HCT116 (cell line): ENCODE measurements around the gene GLIPR1. TPM values are rescaled to one million over a fixed set of nuclear protein-coding genes. Genes with fewer than 3 reads are reported as not detected.

Experiments
- ATAC-seq: fragments of 200-7000 bp; cut with Tn5 transposase; 2 replicates; pipeline ENCODE4 v1.9.1; 2020; ENCODE audit warnings: mild to moderate bottlenecking, moderate library complexity
- BruUV-seq: library from RNA; stranded (reverse); fragments of 400-500 nt; replicated peaks from 2 replicates; lab custom pipeline; 2021; lab: Mats Ljungman, UMichigan
- CTCF ChIA-PET: fragments of 300-600 bp; sonication (Branson Sonifier 250); formaldehyde crosslinking; loops from one replicate; lab custom pipeline; 2021; ENCODE audit warnings: antibody characterized with exemption; lab: Charles Lee
- POLR2A ChIA-PET: fragments of 300-600, 350-600 bp; sonication (Branson Sonifier 250); formaldehyde crosslinking; loops from one replicate; lab custom pipeline; 2021; ENCODE audit warnings: antibody characterized with exemption; lab: Charles Lee
- RAD21 ChIA-PET, 2 experiments: fragments of 300-600 bp; sonication (Branson Sonifier 250); formaldehyde crosslinking; loops; one replicate each; lab custom pipeline; 2023; ENCODE audit warnings: low total read pairs in 2 of 2; ENCODE audit not compliant: uncharacterized antibody in 2 of 2, unreplicated experiment in 2 of 2, low non-redundant PET in 1 of 2; lab: Charles Lee
- DNase-seq: peaks from one replicate; pipeline ENCODE4 v3.0.0-alpha.2; 2010; ENCODE audit warnings: low read depth, low spot score
- H2AFZ ChIP-seq: fragments of 200-600 bp; shearing (Covaris generic), sonication (generic); 2 replicates; pipeline ENCODE4 v1.6.1; 2017; ENCODE audit warnings: low read depth, mixed run types, mixed read lengths, antibody characterized with exemption, low read length; ENCODE audit not compliant: poor library complexity, severe bottlenecking
- H3K27ac ChIP-seq: 2 replicates; pipeline ENCODE4 v1.5.1; 2012; ENCODE audit warnings: low read depth, low read length
- H3K27me3 ChIP-seq: fragments of 200-600 bp; sonication (generic); 2 replicates; pipeline ENCODE4 v1.6.1; 2016; ENCODE audit warnings: mixed run types, low read length, mixed read lengths; ENCODE audit not compliant: insufficient read depth
- H3K36me3 ChIP-seq, 2 experiments: fragments of 200-500 bp in 1 of 2; fragments of 200-600 bp in 1 of 2; sonication (Bioruptor generic) in 1 of 2; sonication (generic) in 1 of 2; 2 replicates each; pipeline versions ENCODE4 v1.5.1 to v1.6.1; 2014 to 2016; ENCODE audit warnings: low read length in 2 of 2, inconsistent platforms in 1 of 2, mixed read lengths in 1 of 2, mixed run types in 1 of 2; ENCODE audit not compliant: insufficient read depth in 2 of 2, control insufficient read depth in 1 of 2
- H3K4me1 ChIP-seq, 2 experiments: fragments of 200-600 bp in 1 of 2; sonication (generic) in 1 of 2; 2 replicates each; pipeline versions ENCODE4 v1.5.1 to v1.6.1; 2012 to 2017; ENCODE audit warnings: low read length in 2 of 2, inconsistent platforms in 1 of 2, mild to moderate bottlenecking in 1 of 2, mixed read lengths in 1 of 2, mixed run types in 1 of 2, moderate library complexity in 1 of 2; ENCODE audit not compliant: insufficient read depth in 2 of 2, control insufficient read depth in 1 of 2
- H3K4me2 ChIP-seq: fragments of 200-600 bp; sonication (generic); 2 replicates; pipeline ENCODE4 v1.6.1; 2017; ENCODE audit warnings: mixed run types, low read length, mixed read lengths
- H3K4me3 ChIP-seq, 2 experiments: fragments of 200-600 bp in 1 of 2; sonication (generic) in 1 of 2; replicated peaks in 1 of 2; 2 replicates each; pipeline ENCODE4 v1.5.1; 2011 to 2016; ENCODE audit warnings: low read length in 2 of 2, control low read depth in 1 of 2, low read depth in 1 of 2, mild to moderate bottlenecking in 1 of 2, mixed read lengths in 1 of 2, mixed run types in 1 of 2
- H3K79me2 ChIP-seq: fragments of 200-600 bp; sonication (generic); 2 replicates; pipeline ENCODE4 v1.6.1; 2017; ENCODE audit warnings: mild to moderate bottlenecking, mixed run types, low read length, moderate library complexity, mixed read lengths; ENCODE audit not compliant: insufficient read depth
- H3K9ac ChIP-seq: fragments of 200-600 bp; sonication (generic); 2 replicates; pipeline ENCODE4 v1.6.1; 2016; ENCODE audit warnings: low read length, mixed read lengths
- H3K9me2 ChIP-seq: fragments of 200-600 bp; sonication (generic), shearing (Covaris generic); 2 replicates; pipeline ENCODE4 v1.6.1; 2017; ENCODE audit warnings: mixed run types, mild to moderate bottlenecking, moderate library complexity; ENCODE audit not compliant: insufficient read depth
- H3K9me3 ChIP-seq, 2 experiments: fragments of 200-500 bp in 1 of 2; fragments of 200-600 bp in 1 of 2; sonication (Bioruptor generic) in 1 of 2; sonication (generic) in 1 of 2; 2 replicates each; pipeline ENCODE4 v1.6.1; 2014 to 2017; ENCODE audit warnings: low read length in 2 of 2, mixed read lengths in 2 of 2, inconsistent platforms in 1 of 2, low read depth in 1 of 2, mild to moderate bottlenecking in 1 of 2, mixed run types in 1 of 2, moderate library complexity in 1 of 2; ENCODE audit not compliant: control insufficient read depth in 1 of 2, insufficient read depth in 1 of 2
- H4K20me1 ChIP-seq: fragments of 200-600 bp; sonication (generic), shearing (Covaris generic); 2 replicates; pipeline ENCODE4 v1.6.1; 2017; ENCODE audit warnings: mixed run types, mild to moderate bottlenecking, moderate library complexity; ENCODE audit not compliant: insufficient read depth
- CBX3 ChIP-seq: IDR thresholded peaks from 2 replicates; pipeline ENCODE4 v1.6.1; 2012; ENCODE audit warnings: low read depth
- CEBPB ChIP-seq: IDR thresholded peaks from 2 replicates; pipeline ENCODE4 v1.6.1; 2012; ENCODE audit warnings: low read depth
- EGR1 ChIP-seq: IDR thresholded peaks from 2 replicates; pipeline ENCODE4 v1.6.1; 2012; ENCODE audit warnings: low read depth
- FOSL1 ChIP-seq: IDR thresholded peaks from 2 replicates; pipeline ENCODE4 v1.6.1; 2012; ENCODE audit warnings: low read depth
- JUND ChIP-seq: IDR thresholded peaks from 2 replicates; pipeline ENCODE4 v1.6.1; 2012
- MAX ChIP-seq: IDR thresholded peaks from 2 replicates; pipeline ENCODE4 v1.6.1; 2012
- POLR2AphosphoS5 ChIP-seq: IDR thresholded peaks from 2 replicates; pipeline ENCODE4 v1.6.1; 2011; ENCODE audit warnings: mild to moderate bottlenecking, low read depth, low read length, moderate library complexity
- SIN3A ChIP-seq: IDR thresholded peaks from 2 replicates; pipeline ENCODE4 v1.6.1; 2012; ENCODE audit warnings: low read depth
- SP1 ChIP-seq: IDR thresholded peaks from 2 replicates; pipeline ENCODE4 v1.6.1; 2012; ENCODE audit warnings: low read depth
- SRF ChIP-seq: IDR thresholded peaks from 2 replicates; pipeline ENCODE4 v1.6.1; 2012; ENCODE audit warnings: low read depth
- TCF7L2 ChIP-seq: IDR thresholded peaks from 2 replicates; pipeline ENCODE4 v1.7.0; 2011; ENCODE audit warnings: borderline replicate concordance, inconsistent platforms; ENCODE audit not compliant: insufficient read depth, insufficient read length; ENCODE audit errors: extremely low read depth
- ZNF274 ChIP-seq: fragments of 200-500 bp; sonication (Bioruptor generic); IDR thresholded peaks from 2 replicates; pipeline ENCODE4 v1.6.1; 2014; ENCODE audit warnings: mild to moderate bottlenecking, low read depth, low read length, inconsistent platforms
- intact Hi-C: fragments of 100-400 bp; cut with micrococcal nuclease; formaldehyde crosslinking; loops from 2 replicates; pipeline ENCODE4 v1.10.0; 2022
- total RNA-seq: library from RNA; stranded (reverse); gene quantifications from one replicate; pipeline ENCODE4 v1.2.1, GENCODE V29; 2021; ENCODE audit not compliant: unreplicated experiment
- TF ChIP-seq, protein P1 (sequence below): IDR thresholded peaks from 2 replicates; pipeline ENCODE4 v1.6.1; 2012

GLIPR1 gene
- total RNA-seq, 1 experiment from 2014 or later, result 0.39 TPM

DNA sequence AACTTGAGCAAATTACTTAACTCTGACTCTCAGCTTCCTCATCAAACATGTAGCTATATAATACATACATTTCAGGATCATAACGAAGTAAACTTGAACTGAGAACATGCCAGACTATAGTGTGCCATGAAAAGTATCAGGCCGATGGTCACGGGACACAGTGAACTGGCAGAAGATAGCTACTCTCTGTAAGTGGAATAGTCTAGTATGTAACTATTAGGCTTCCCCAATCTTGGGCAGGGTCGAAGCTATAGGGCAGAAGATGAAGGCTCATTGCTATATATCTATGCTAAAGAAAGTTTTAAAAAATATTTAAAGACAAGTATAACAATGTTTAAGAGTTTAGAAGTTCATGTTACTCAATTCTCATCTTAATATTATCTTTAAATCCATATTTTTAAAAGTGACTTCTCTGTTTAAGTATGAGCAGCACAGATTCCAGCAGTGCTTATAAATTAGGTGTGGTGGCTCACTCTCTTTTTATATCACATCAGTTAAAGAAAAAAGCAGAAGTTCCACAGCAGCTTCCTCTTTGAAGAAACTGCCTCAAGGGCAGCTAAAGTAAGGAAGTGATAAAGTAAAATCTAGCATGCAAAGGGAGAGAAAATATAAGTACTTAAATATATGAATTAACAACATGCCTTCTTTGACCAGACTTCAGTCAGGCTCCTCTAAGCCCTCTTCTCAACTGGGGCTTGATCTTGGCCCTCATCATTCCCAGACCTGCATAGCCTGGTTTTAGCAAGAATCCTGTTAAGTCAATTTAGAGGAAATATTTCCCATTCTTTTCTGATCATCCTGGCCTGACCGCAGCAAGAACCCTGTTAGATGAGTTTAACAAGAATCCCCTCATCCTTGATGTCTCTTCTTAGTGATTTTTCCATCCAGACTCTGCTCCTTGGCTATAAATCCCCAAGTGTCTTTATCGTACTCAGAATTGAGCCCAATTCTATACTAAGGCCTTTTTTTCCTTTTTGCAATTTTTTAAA lies 8.4 kb upstream of the GLIPR1 start:
- DNase-seq (no peak), ATAC-seq (no peak)
- RAD21 ChIA-PET, result no interaction called here
- H3K9me3 ChIP-seq, result no peaks in the 10 kb centered on the region
- TF ChIP-seq, protein P1, sequence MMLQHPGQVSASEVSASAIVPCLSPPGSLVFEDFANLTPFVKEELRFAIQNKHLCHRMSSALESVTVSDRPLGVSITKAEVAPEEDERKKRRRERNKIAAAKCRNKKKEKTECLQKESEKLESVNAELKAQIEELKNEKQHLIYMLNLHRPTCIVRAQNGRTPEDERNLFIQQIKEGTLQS, result no peak
- TF ChIP-seq TCF7L2 (no peak), CEBPB (no peak), SRF (no peak), EGR1 (no peak), POLR2AphosphoS5 (no peak), SIN3A (no peak), SP1 (no peak), FOSL1 (no peak), JUND (no peak)
- no peak overlapping the region for H2AFZ ChIP-seq
- H3K36me3 ChIP-seq, result no peaks in the 10 kb centered on the region
- no peaks in the 10 kb centered on the region for H3K4me1 ChIP-seq
- no peaks in the 10 kb centered on the region for H3K9me2 ChIP-seq
- BruUV-seq, result no TSS peak
- CTCF ChIA-PET, result no interaction called here
- no peak overlapping the region for H3K4me2 ChIP-seq
- H3K4me3 ChIP-seq, result no peak overlapping the region
- POLR2A ChIA-PET, result no interaction called here
- intact Hi-C loops, result no loop called here
- H4K20me1 ChIP-seq, result no peaks in the 10 kb centered on the region
- no peak overlapping the region for H3K27ac ChIP-seq
- H3K9ac ChIP-seq, result no peak overlapping the region
- H3K27me3 ChIP-seq, result no peaks in the 10 kb centered on the region
- no peaks in the 10 kb centered on the region for H3K79me2 ChIP-seq

GRCh38 chr12:75474116-75474515 lies 6.4 kb upstream of the GLIPR1 start:
- H3K4me2 ChIP-seq, result no peak overlapping the region
- ChIA-PET POLR2A (no interaction called here), CTCF (interaction anchor here (1.6 kb wide), 1 partner anchor 10 kb away, joined by 4 read pairs; no protein-coding TSS in a partner anchor), RAD21 (no interaction called here)
- H3K9me3 ChIP-seq, result no peaks in the 10 kb centered on the region
- H3K4me3 ChIP-seq, result no peak overlapping the region
- no peak overlapping the region for H2AFZ ChIP-seq
- H3K79me2 ChIP-seq, result no peaks in the 10 kb centered on the region
- no peaks in the 10 kb centered on the region for H3K27me3 ChIP-seq
- no peak overlapping the region for H3K9ac ChIP-seq
- no peaks in the 10 kb centered on the region for H3K4me1 ChIP-seq
- BruUV-seq, result no TSS peak
- intact Hi-C loops, result no loop called here
- H4K20me1 ChIP-seq, result no peaks in the 10 kb centered on the region
- DNase-seq (no peak), ATAC-seq (no peak)
- H3K9me2 ChIP-seq, result no peaks in the 10 kb centered on the region
- H3K27ac ChIP-seq, result no peak overlapping the region
- no peaks in the 10 kb centered on the region for H3K36me3 ChIP-seq
- TF ChIP-seq CBX3 (no peak), SP1 (no peak), CEBPB (no peak), ZNF274 (no peak), MAX (no peak)
- TF ChIP-seq, all 23 proteins: peak for 0
